ENCODE measurements around the gene CD81.
A peak's percentile ranks its signal among the peaks of the same experiment; 100 is the strongest.

The CD81 gene

GRCh38 chr11:2443881-2444820 is 67.0 kb downstream of the CD81 start, which contains the start of gene TRPM5:
TSS of gene TRPM5 (minus strand) at chr11:2444514. CDS start at chr11:2423036, 21,478 bp downstream.
- TF ChIP-seq CTCF (IDR thresholded peaks at IDR 0.05; ENCODE audit: control insufficient read depth, extremely low read depth, insufficient read depth): no peak
- DNase-seq (ENCODE audit: low read depth): no peak
- peak within 1 kb of the TSS; percentile 44 for H3K4me3 ChIP-seq (ENCODE audit: low read depth, low read length)

DNA sequence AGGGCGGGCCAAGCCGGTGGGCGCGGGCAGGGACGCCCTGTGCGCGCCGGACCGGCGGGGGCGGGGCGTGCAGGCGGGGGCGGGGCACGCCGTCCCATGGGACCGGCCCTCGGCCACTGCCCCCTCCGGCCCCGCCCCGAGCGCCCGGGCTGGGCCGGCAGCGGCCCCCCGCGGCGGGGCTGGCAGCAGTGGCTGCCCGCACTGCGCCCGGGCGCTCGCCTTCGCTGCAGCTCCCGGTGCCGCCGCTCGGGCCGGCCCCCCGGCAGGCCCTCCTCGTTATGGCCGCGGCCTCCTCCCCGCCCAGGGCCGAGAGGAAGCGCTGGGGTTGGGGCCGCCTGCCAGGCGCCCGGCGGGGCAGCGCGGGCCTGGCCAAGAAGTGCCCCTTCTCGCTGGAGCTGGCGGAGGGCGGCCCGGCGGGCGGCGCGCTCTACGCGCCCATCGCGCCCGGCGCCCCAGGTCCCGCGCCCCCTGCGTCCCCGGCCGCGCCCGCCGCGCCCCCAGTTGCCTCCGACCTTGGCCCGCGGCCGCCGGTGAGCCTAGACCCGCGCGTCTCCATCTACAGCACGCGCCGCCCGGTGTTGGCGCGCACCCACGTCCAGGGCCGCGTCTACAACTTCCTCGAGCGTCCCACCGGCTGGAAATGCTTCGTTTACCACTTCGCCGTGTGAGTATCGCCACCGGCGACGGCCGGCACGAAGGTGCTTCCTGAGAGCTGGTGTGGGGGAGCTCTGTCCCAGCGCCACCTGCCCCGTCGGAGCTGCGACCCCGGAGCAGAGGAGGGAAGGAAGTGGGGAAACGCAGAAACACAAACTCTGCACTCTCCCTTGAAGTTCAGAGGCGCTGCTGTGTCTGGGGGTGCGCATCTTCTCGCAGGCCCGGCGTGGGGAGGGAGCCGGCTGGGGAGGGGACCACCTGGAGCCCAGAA is 68.0 kb downstream of the CD81 start, which contains the start of gene KCNQ1:
Gene KCNQ1, plus strand, starts transcription at position 188 of the 925 bp plus-strand sequence. Its CDS starts 91 bp downstream, at position 279.
- no peak for TF ChIP-seq CTCF (IDR thresholded peaks at IDR 0.05; ENCODE audit: control insufficient read depth, extremely low read depth, insufficient read depth)
- H3K4me3 ChIP-seq (ENCODE audit: low read depth, low read length): peak within 1 kb of the TSS; percentile 44
- peak; percentile 4 for DNase-seq (ENCODE audit: low read depth)

- no peak for TF ChIP-seq CTCF (IDR thresholded peaks at IDR 0.05; ENCODE audit: control insufficient read depth, extremely low read depth, insufficient read depth)
- no peak for DNase-seq (ENCODE audit: low read depth)
- peak overlapping the region; percentile 44 for H3K4me3 ChIP-seq (ENCODE audit: low read depth, low read length)
These were observed 68.8 kb downstream of the CD81 start for GRCh38 chr11:2445746-2446551.

- DNase-seq (ENCODE audit: low read depth): no peak
- H3K4me3 ChIP-seq (ENCODE audit: low read depth, low read length): no peak overlapping the region
- TF ChIP-seq CTCF (IDR thresholded peaks at IDR 0.05; ENCODE audit: control insufficient read depth, extremely low read depth, insufficient read depth): no peak
These were observed 69.6 kb downstream of the CD81 start for GRCh38 chr11:2446590-2447252.

Data from LNCaP clone FGC (cell line).